ENCODE measurements around the gene MPZL1.

DNA sequence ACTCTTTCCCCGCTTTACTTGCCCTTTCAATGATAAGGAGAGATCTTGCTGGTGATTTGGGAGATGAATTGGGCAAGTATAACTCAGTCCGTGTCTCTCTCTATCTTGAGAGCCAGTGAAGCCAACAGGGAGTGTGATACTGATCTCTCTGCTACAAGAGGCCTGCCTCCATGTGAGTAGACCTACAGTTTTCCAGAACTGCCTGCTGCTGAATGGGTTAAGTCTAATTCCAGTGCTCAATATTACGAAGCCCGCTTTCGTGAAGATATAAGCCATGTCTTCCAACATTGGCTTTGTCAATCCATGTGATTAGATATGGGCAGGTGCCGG is 99.5 kb downstream of the MPZL1 start:
- TF ChIP-seq EGR1 (IDR thresholded peaks at IDR 0.05; ENCODE audit: low read depth in 2 of 2) = no peak
- no peak for TF ChIP-seq CTCF (IDR thresholded peaks at IDR 0.05; ENCODE audit: low read depth, low read length, missing input control)
- TF ChIP-seq GABPA (IDR thresholded peaks at IDR 0.05 in 1 of 2, conservative IDR thresholded peaks at IDR 0.05 in 1 of 2) = no peak
- TF ChIP-seq RAD21 (IDR thresholded peaks at IDR 0.05) = no peak
- no peak for TF ChIP-seq JUND (IDR thresholded peaks at IDR 0.05)
- no peak for TF ChIP-seq YY1 (IDR thresholded peaks at IDR 0.05)
- TF ChIP-seq, protein P1, sequence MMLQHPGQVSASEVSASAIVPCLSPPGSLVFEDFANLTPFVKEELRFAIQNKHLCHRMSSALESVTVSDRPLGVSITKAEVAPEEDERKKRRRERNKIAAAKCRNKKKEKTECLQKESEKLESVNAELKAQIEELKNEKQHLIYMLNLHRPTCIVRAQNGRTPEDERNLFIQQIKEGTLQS (IDR thresholded peaks at IDR 0.05) = no peak
- TF ChIP-seq, protein P2, sequence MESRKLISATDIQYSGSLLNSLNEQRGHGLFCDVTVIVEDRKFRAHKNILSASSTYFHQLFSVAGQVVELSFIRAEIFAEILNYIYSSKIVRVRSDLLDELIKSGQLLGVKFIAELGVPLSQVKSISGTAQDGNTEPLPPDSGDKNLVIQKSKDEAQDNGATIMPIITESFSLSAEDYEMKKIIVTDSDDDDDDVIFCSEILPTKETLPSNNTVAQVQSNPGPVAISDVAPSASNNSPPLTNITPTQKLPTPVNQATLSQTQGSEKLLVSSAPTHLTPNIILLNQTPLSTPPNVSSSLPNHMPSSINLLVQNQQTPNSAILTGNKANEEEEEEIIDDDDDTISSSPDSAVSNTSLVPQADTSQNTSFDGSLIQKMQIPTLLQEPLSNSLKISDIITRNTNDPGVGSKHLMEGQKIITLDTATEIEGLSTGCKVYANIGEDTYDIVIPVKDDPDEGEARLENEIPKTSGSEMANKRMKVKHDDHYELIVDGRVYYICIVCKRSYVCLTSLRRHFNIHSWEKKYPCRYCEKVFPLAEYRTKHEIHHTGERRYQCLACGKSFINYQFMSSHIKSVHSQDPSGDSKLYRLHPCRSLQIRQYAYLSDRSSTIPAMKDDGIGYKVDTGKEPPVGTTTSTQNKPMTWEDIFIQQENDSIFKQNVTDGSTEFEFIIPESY (IDR thresholded peaks at IDR 0.05) = no peak
- no peak for TF ChIP-seq TAF1 (conservative IDR thresholded peaks at IDR 0.05)
- no peak for TF ChIP-seq SP1 (IDR thresholded peaks at IDR 0.05)

All from liver (tissue), 3 donors.